Suprapubic skin (tissue), 3 donors: ENCODE data around the gene TEX51.

Source experiments
- CTCF ChIP-seq, 2 donors: fragments of 200-600 bp in 1 of 2; fragments of 450-650 bp in 1 of 2; sonication (generic) in 1 of 2; IDR thresholded peaks; one replicate each; pipeline ENCODE4 v1.5.1; 2016 to 2019; ENCODE audit warnings: antibody characterized with exemption in 2 of 2, mild to moderate bottlenecking in 1 of 2, moderate library complexity in 1 of 2
- POLR2A ChIP-seq, 2 donors: fragments of 450-650 bp; IDR thresholded peaks; one replicate each; pipeline ENCODE4 v1.6.1; 2017; ENCODE audit warnings: antibody characterized with exemption in 2 of 2, mild to moderate bottlenecking in 2 of 2, moderate library complexity in 2 of 2

GRCh38 chr2:126866451-126866850 is 32.2 kb upstream of the TEX51 start:
- TF ChIP-seq POLR2A (IDR thresholded peaks at IDR 0.05) (no peak), CTCF (IDR thresholded peaks at IDR 0.05) (no peak)
